H1 (cell line): Measurements from ENCODE around the gene HS2ST1. TPM values are rescaled to one million over a fixed set of nuclear protein-coding genes. Genes with fewer than 3 reads are reported as not detected.

Source experiments
- CTCF ChIA-PET: fragments of 300-600 bp; sonication (Branson Sonifier 250); formaldehyde crosslinking; loops from one replicate; lab custom pipeline; 2021; ENCODE audit not compliant: partially characterized antibody; lab: Charles Lee
- POLR2A ChIA-PET: fragments of 300-600 bp; sonication (Branson Sonifier 250); formaldehyde crosslinking; loops from one replicate; lab custom pipeline; 2021; ENCODE audit warnings: inconsistent platforms; ENCODE audit not compliant: partially characterized antibody; lab: Charles Lee
- DNase-seq, 2 experiments: peaks; one replicate each; pipeline versions ENCODE4 v3.0.0 to v3.0.0-alpha.2; 2010 to 2022; ENCODE audit warnings: low spot score in 2 of 2, low read depth in 1 of 2, mixed read lengths in 1 of 2
- FAIRE-seq: peaks from 2 replicates; lab custom pipeline; 2011; peaks lifted over from hg19 to GRCh38; lab: Jason Lieb, UNC
- H2AFZ ChIP-seq: 2 replicates; pipeline ENCODE4 v1.8.1; 2012; ENCODE audit warnings: low read length, inconsistent platforms
- H2AK5ac ChIP-seq: 2 replicates; pipeline ENCODE4 v1.6.1; 2013; ENCODE audit warnings: low read depth, low read length
- H2BK120ac ChIP-seq: replicated peaks from 2 replicates; pipeline ENCODE3; 2013; ENCODE audit warnings: low read depth, low read length, inconsistent platforms
- H2BK12ac ChIP-seq: 2 replicates; pipeline ENCODE4 v1.6.1; 2013; ENCODE audit warnings: low read depth, low read length
- H2BK15ac ChIP-seq: 2 replicates; pipeline ENCODE4 v1.6.1; 2013; ENCODE audit warnings: low read length
- H2BK20ac ChIP-seq: 2 replicates; pipeline ENCODE4 v1.6.1; 2013; ENCODE audit warnings: low read length
- H2BK5ac ChIP-seq: 2 replicates; pipeline ENCODE4 v1.6.1; 2013; ENCODE audit warnings: low read depth, low read length
- H3K14ac ChIP-seq: 2 replicates; pipeline ENCODE4 v1.6.1; 2013; ENCODE audit warnings: inconsistent platforms; ENCODE audit not compliant: insufficient read length
- H3K18ac ChIP-seq: 2 replicates; pipeline ENCODE4 v1.6.1; 2013; ENCODE audit warnings: low read length; ENCODE audit errors: extremely low read depth
- H3K23ac ChIP-seq: 2 replicates; pipeline ENCODE4 v1.6.1; 2013; ENCODE audit warnings: inconsistent platforms; ENCODE audit not compliant: insufficient read length
- H3K23me2 ChIP-seq: 2 replicates; pipeline ENCODE4 v1.6.1; 2013; ENCODE audit warnings: low read depth, low read length
- H3K27ac ChIP-seq: 2 replicates; pipeline ENCODE4 v1.6.1; 2011; ENCODE audit warnings: low read depth, low read length, inconsistent platforms
- H3K27me3 ChIP-seq, 4 experiments: replicated peaks in 1 of 4; 1 replicate in 1 of 4; 2 replicates in 3 of 4; pipeline versions ENCODE4 v1.6.1 to v1.8.1; 2011 to 2013; ENCODE audit warnings: low read length in 3 of 4, mild to moderate bottlenecking in 3 of 4, inconsistent platforms in 2 of 4, mixed read lengths in 2 of 4, moderate library complexity in 1 of 4; ENCODE audit not compliant: control insufficient read depth in 3 of 4, insufficient read depth in 3 of 4; ENCODE audit errors: extremely low read depth in 1 of 4
- H3K36me3 ChIP-seq, 4 experiments: 2 replicates each; pipeline versions ENCODE4 v1.6.1 to v1.8.1; 2011 to 2013; ENCODE audit warnings: mild to moderate bottlenecking in 4 of 4, low read length in 3 of 4, moderate library complexity in 2 of 4, control low read depth in 1 of 4, inconsistent platforms in 1 of 4; ENCODE audit not compliant: insufficient read depth in 4 of 4, control insufficient read depth in 2 of 4
- H3K4ac ChIP-seq: replicated peaks from 2 replicates; pipeline ENCODE3; 2013; ENCODE audit warnings: low read length, low read depth, mixed read lengths, inconsistent platforms; ENCODE audit not compliant: insufficient read length
- H3K4me1 ChIP-seq, 4 experiments: replicated peaks in 1 of 4; 1 replicate in 1 of 4; 2 replicates in 3 of 4; pipeline versions ENCODE4 v1.6.1 to v1.8.1; 2011 to 2013; ENCODE audit warnings: low read length in 3 of 4, inconsistent platforms in 2 of 4, mixed read lengths in 1 of 4; ENCODE audit not compliant: insufficient read depth in 4 of 4, control insufficient read depth in 3 of 4
- H3K4me2 ChIP-seq, 2 experiments: 2 replicates each; pipeline versions ENCODE4 v1.6.1 to v1.8.1; 2011 to 2013; ENCODE audit warnings: low read depth in 2 of 2, low read length in 2 of 2, control low read depth in 1 of 2, inconsistent platforms in 1 of 2, mild to moderate bottlenecking in 1 of 2; ENCODE audit not compliant: insufficient read depth in 1 of 2
- H3K4me3 ChIP-seq, 4 experiments: fragments of 200-600, 300-600 bp in 1 of 4; sonication (generic), shearing (Covaris generic), sonication (Bioruptor Twin) in 1 of 4; 2 replicates each; pipeline versions ENCODE4 v1.5.1 to v1.8.1; 2011 to 2016; ENCODE audit warnings: low read length in 4 of 4, low read depth in 3 of 4, control low read depth in 2 of 4, inconsistent platforms in 2 of 4, mild to moderate bottlenecking in 2 of 4, mixed read lengths in 1 of 4, moderate library complexity in 1 of 4; ENCODE audit not compliant: insufficient read depth in 2 of 4; ENCODE audit errors: extremely low read depth in 1 of 4
- H3K56ac ChIP-seq: replicated peaks from 2 replicates; pipeline ENCODE3; 2013; ENCODE audit warnings: low read depth, mild to moderate bottlenecking, mixed read lengths, low read length, inconsistent platforms; ENCODE audit not compliant: insufficient read length
- H3K79me1 ChIP-seq: 2 replicates; pipeline ENCODE4 v1.6.1; 2013; ENCODE audit warnings: low read depth, low read length, control low read depth
- H3K79me2 ChIP-seq, 2 experiments: 2 replicates each; pipeline versions ENCODE4 v1.6.1 to v1.8.1; 2012 to 2013; ENCODE audit warnings: low read length in 2 of 2, mild to moderate bottlenecking in 2 of 2, inconsistent platforms in 1 of 2; ENCODE audit not compliant: insufficient read depth in 2 of 2, control insufficient read depth in 1 of 2
- H3K9ac ChIP-seq, 4 experiments: replicated peaks in 1 of 4; 1 replicate in 1 of 4; 2 replicates in 3 of 4; pipeline versions ENCODE4 v1.6.1 to v1.8.1; 2011 to 2013; ENCODE audit warnings: low read depth in 3 of 4, low read length in 3 of 4, control low read depth in 2 of 4, mild to moderate bottlenecking in 2 of 4, moderate library complexity in 2 of 4, inconsistent platforms in 1 of 4; ENCODE audit errors: extremely low read depth in 1 of 4
- H3K9me3 ChIP-seq, 2 experiments: 2 replicates each; pipeline versions ENCODE4 v1.6.1 to v1.8.1; 2012 to 2013; ENCODE audit warnings: mild to moderate bottlenecking in 2 of 2, moderate library complexity in 2 of 2, control low read depth in 1 of 2, inconsistent platforms in 1 of 2, low read depth in 1 of 2, low read length in 1 of 2, mixed read lengths in 1 of 2; ENCODE audit not compliant: insufficient read depth in 2 of 2
- H4K20me1 ChIP-seq, 2 experiments: replicated peaks in 1 of 2; 2 replicates each; pipeline versions ENCODE3 to v1.8.1; 2011 to 2013; ENCODE audit warnings: inconsistent platforms in 2 of 2, low read length in 2 of 2, mild to moderate bottlenecking in 1 of 2; ENCODE audit not compliant: insufficient read depth in 2 of 2, control insufficient read depth in 1 of 2
- H4K5ac ChIP-seq: 2 replicates; pipeline ENCODE4 v1.6.1; 2013; ENCODE audit warnings: low read length, low read depth, mixed read lengths, inconsistent platforms; ENCODE audit not compliant: insufficient read length
- H4K8ac ChIP-seq: 2 replicates; pipeline ENCODE4 v1.8.0; 2013; ENCODE audit warnings: mild to moderate bottlenecking, moderate library complexity, low read length, inconsistent platforms; ENCODE audit not compliant: insufficient read depth; ENCODE audit errors: extremely low read depth
- H4K91ac ChIP-seq: replicated peaks from 2 replicates; pipeline ENCODE3; 2013; ENCODE audit warnings: low read length, mixed read lengths, inconsistent platforms; ENCODE audit not compliant: insufficient read length
- BACH1 ChIP-seq: IDR thresholded peaks from 2 replicates; pipeline ENCODE4 v1.6.1; 2012; ENCODE audit warnings: low read length, improper control_type of control experiment
- HDAC2 ChIP-seq, 2 experiments: fragments of 300-600 bp in 1 of 2; sonication (generic) in 1 of 2; IDR thresholded peaks; 2 replicates each; pipeline ENCODE4 v1.6.1; 2011 to 2012; ENCODE audit warnings: low read depth in 2 of 2, low read length in 2 of 2, mild to moderate bottlenecking in 2 of 2, moderate library complexity in 2 of 2, borderline replicate concordance in 1 of 2, inconsistent platforms in 1 of 2
- SIN3A ChIP-seq, 2 experiments: IDR thresholded peaks in 1 of 2; conservative IDR thresholded peaks in 1 of 2; 2 replicates each; pipeline ENCODE4 v1.6.1; 2011 to 2012; ENCODE audit warnings: low read length in 2 of 2, improper control_type of control experiment in 1 of 2, low read depth in 1 of 2, mild to moderate bottlenecking in 1 of 2
- SIRT6 ChIP-seq: IDR thresholded peaks from one replicate; pipeline ENCODE4 v1.7.1; 2012; ENCODE audit warnings: low read length, inconsistent platforms
- SP1 ChIP-seq: IDR thresholded peaks from 2 replicates; pipeline ENCODE4 v1.6.1; 2011; ENCODE audit warnings: low read depth, low read length
- WGBS, 2 experiments: shearing (Covaris generic) in 1 of 2; methylation state at CpG; one replicate each; pipeline versions ENCODE4 v1.1.6 to v1.1.7; 2013 to 2015; ENCODE audit warnings: low lambda C conversion rate in 2 of 2, mixed read lengths in 2 of 2, inconsistent platforms in 1 of 2, low coverage in 1 of 2, missing lambda C conversion rate in 1 of 2; ENCODE audit not compliant: insufficient replicate concordance in 2 of 2, insufficient coverage in 1 of 2, insufficient read length in 1 of 2; ENCODE audit errors: extremely low coverage in 1 of 2, missing lambda C conversion rate in 1 of 2; 5-methylcytosine and 5-hydroxymethylcytosine counted together
- polyA plus RNA-seq, 7 experiments: library from polyadenylated mRNA; depleted of rRNA in 3 of 7; stranded (reverse) in 5 of 7; unstranded in 2 of 7; fragments of >200 nt in 5 of 7; fragments of 200-250 nt in 2 of 7; gene quantifications; 1 replicate in 5 of 7; 2 replicates in 1 of 7; 4 replicates in 1 of 7; pipeline versions ENCODE4 v1.2.1 to v1.2.3, GENCODE V29; 2011 to 2013; ENCODE audit warnings: missing spikeins in 2 of 7, mixed read lengths in 2 of 7
- total RNA-seq: library from RNA; stranded (reverse); fragmentation: NEBNext Ultra II Directional; extraction: Animal tissue kit (Norgen Biotek cat#: 25700); gene quantifications from 2 replicates; pipeline ENCODE4 v1.2.1, GENCODE V29; 2021

Gene HS2ST1
- total and polyA plus RNA-seq, 2 of the 8 experiments (the other 6 are each of a cell fraction or from before 2014, with no cell fraction given), result 5.2 to 28.3 TPM

DNA sequence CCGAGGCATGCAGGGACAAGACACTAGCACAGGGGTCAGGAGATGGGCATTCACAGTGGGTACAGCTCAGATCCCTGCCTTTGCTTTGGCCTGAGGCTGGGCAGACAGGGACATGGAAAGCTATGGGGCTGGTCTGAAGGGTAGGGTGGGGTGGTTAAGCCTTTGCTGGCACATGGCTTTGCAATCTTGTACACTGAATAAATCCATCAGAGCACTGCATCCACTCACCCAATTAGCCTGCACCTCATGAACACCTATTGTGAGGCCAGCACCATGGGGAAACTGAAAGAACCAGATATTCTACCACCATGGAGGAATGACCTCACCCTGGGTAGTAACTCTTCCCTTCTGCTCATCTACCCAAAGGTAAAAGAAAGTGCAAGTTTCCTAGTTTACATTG is 214.6 kb downstream of the HS2ST1 start:
- H2AK5ac ChIP-seq, result no peak overlapping the region
- no peaks in the 10 kb centered on the region for H3K9me3 ChIP-seq
- H4K20me1 ChIP-seq, result no peaks in the 10 kb centered on the region
- no peak overlapping the region for H3K4ac ChIP-seq
- H3K4me2 ChIP-seq, result no peak overlapping the region
- H2AFZ ChIP-seq, result no peak overlapping the region
- H3K9ac ChIP-seq, result no peak overlapping the region
- H4K91ac ChIP-seq, result no peak overlapping the region
- H3K79me2 ChIP-seq, result no peaks in the 10 kb centered on the region
- H2BK5ac ChIP-seq, result no peak overlapping the region
- no peak overlapping the region for H3K27ac ChIP-seq
- no peak overlapping the region for H4K8ac ChIP-seq
- no peak overlapping the region for H2BK12ac ChIP-seq
- WGBS, 2 experiments, result 89% methylated on average over 1 of the region's 1 CpG; no CpG with 5 or more reads in 1 of the 2 experiments
- TF ChIP-seq SIRT6 (no peak), SP1 (no peak), SIN3A (conservative IDR thresholded peaks at IDR 0.05 in 1 of 2, IDR thresholded peaks at IDR 0.05 in 1 of 2; ENCODE audit: low read depth in 1 of 2, low read length in 2 of 2) (no peak), BACH1 (no peak), HDAC2 (IDR thresholded peaks at IDR 0.05; ENCODE audit: borderline replicate concordance in 1 of 2, low read depth in 2 of 2, low read length in 2 of 2) (no peak)
- no peak overlapping the region for H2BK15ac ChIP-seq
- no peak for DNase-seq
- H4K5ac ChIP-seq, result no peak overlapping the region
- H3K79me1 ChIP-seq, result no peaks in the 10 kb centered on the region
- no peak overlapping the region for H2BK120ac ChIP-seq
- no peak overlapping the region for H3K14ac ChIP-seq
- H3K36me3 ChIP-seq, result no peaks in the 10 kb centered on the region
- H3K23ac ChIP-seq, result no peak overlapping the region
- no peak overlapping the region for H3K56ac ChIP-seq
- H3K27me3 ChIP-seq, result peaks cover 0 to 14% (median 11%) of the 10 kb centered on the region in 4 experiments; a peak in 5 of 7 replicates
- POLR2A ChIA-PET, result no interaction called here
- peaks cover 3% of the 10 kb centered on the region; the same call in 1 of the 2 replicates for H3K23me2 ChIP-seq
- CTCF ChIA-PET, result interaction anchor here (0.9 to 2.0 kb wide), 5 partner anchors 8 to 151 kb away, joined by 3 to 7 read pairs (median 4); no protein-coding TSS in a partner anchor
- no peak overlapping the region for H3K18ac ChIP-seq
- H3K4me3 ChIP-seq, result no peak overlapping the region
- peaks cover 0 to 2% (median under 1%) of the 10 kb centered on the region in 4 experiments; a peak in 4 of 7 replicates for H3K4me1 ChIP-seq
- H2BK20ac ChIP-seq, result no peak overlapping the region
- no peak for FAIRE-seq
